Measurements from ENCODE around the gene C10orf71.

Gene C10orf71

GRCh38 chr10:49363309-49364031 lies 64.5 kb downstream of the C10orf71 start:
- DNase-seq = no peak

- DNase-seq = no peak
These were observed 65.1 kb downstream of the C10orf71 start for GRCh38 chr10:49364051-49364450.

- no peak for DNase-seq
These were observed 65.8 kb downstream of the C10orf71 start for GRCh38 chr10:49364747-49365146.

GRCh38 chr10:49365275-49365674 lies 66.3 kb downstream of the C10orf71 start:
- no peak for DNase-seq

- DNase-seq = no peak
These were observed 66.9 kb downstream of the C10orf71 start for GRCh38 chr10:49365675-49366415.

GRCh38 chr10:49366460-49366859 lies 67.5 kb downstream of the C10orf71 start:
- DNase-seq = no peak

GRCh38 chr10:49367600-49367999 lies 68.6 kb downstream of the C10orf71 start:
- no peak for DNase-seq

GRCh38 chr10:49368256-49368655 lies 69.3 kb downstream of the C10orf71 start:
- no peak for DNase-seq

- no peak for DNase-seq
These were observed 70.5 kb downstream of the C10orf71 start for GRCh38 chr10:49369216-49370162.

GRCh38 chr10:49370326-49371100 lies 71.5 kb downstream of the C10orf71 start:
- no peak for DNase-seq

- DNase-seq = no peak
These were observed 73.0 kb downstream of the C10orf71 start for GRCh38 chr10:49371967-49372366.

GRCh38 chr10:49373361-49373760 lies 74.4 kb downstream of the C10orf71 start:
- DNase-seq = no peak

- no peak for DNase-seq
These were observed 75.8 kb downstream of the C10orf71 start for GRCh38 chr10:49374740-49375139.

- no peak for DNase-seq
These were observed 76.6 kb downstream of the C10orf71 start for GRCh38 chr10:49375611-49376010.

Measured in C1 segment of cervical spinal cord (tissue), 14 donors.